HepG2 (cell line): ENCODE results near the gene UQCR11.

Source experiments
- CTCF ChIP-seq: sonication (generic); formaldehyde crosslinking; IDR thresholded peaks from 2 replicates; pipeline ENCODE4 v1.5.0; 2020; ENCODE audit warnings: mild to moderate bottlenecking, missing genetic modification reagents, moderate library complexity
- ESRRA ChIP-seq: sonication (generic); formaldehyde crosslinking; IDR thresholded peaks from 2 replicates; pipeline ENCODE4 v1.5.1; 2020; ENCODE audit warnings: mild to moderate bottlenecking, low read depth, missing genetic modification reagents
- EZH2 ChIP-seq: conservative IDR thresholded peaks from 2 replicates; pipeline ENCODE4 v1.6.1; 2012; ENCODE audit warnings: mild to moderate bottlenecking, low read depth, low read length, moderate library complexity
- HDAC2 ChIP-seq: sonication (generic); formaldehyde crosslinking; IDR thresholded peaks from 2 replicates; pipeline ENCODE4 v1.4.0; 2020; ENCODE audit warnings: missing genetic modification reagents
- MED1 ChIP-seq: sonication (generic); formaldehyde crosslinking; IDR thresholded peaks from 2 replicates; pipeline ENCODE4 v1.4.0; 2020; ENCODE audit warnings: missing genetic modification reagents
- MLX ChIP-seq: IDR thresholded peaks from 2 replicates; pipeline ENCODE4 v1.6.1; 2016
- MTF1 ChIP-seq: sonication (generic); formaldehyde crosslinking; IDR thresholded peaks from 2 replicates; pipeline ENCODE4 v1.5.0; 2020; ENCODE audit warnings: missing genetic modification reagents
- POLR2AphosphoS5 ChIP-seq: IDR thresholded peaks from 2 replicates; pipeline ENCODE4 v1.6.1; 2012; ENCODE audit warnings: low read depth, low read length
- REST ChIP-seq, 2 experiments: IDR thresholded peaks; 2 replicates each; pipeline ENCODE4 v1.6.1; 2011 to 2012; ENCODE audit warnings: low read length in 2 of 2, borderline replicate concordance in 1 of 2, low read depth in 1 of 2, mild to moderate bottlenecking in 1 of 2, moderate library complexity in 1 of 2
- SP1 ChIP-seq, 2 experiments: fragments of 450-650 bp in 1 of 2; sonication (generic) in 1 of 2; formaldehyde crosslinking in 1 of 2; IDR thresholded peaks; 2 replicates each; pipeline versions ENCODE4 v1.4.0 to v1.6.1; 2016 to 2020; ENCODE audit warnings: missing genetic modification reagents in 1 of 2
- ZNF10 ChIP-seq: sonication (generic); formaldehyde crosslinking; IDR thresholded peaks from 2 replicates; pipeline ENCODE4 v1.4.0; 2020; ENCODE audit warnings: mild to moderate bottlenecking, low read depth, missing genetic modification reagents, borderline replicate concordance
- ZNF274 ChIP-seq: sonication (generic); formaldehyde crosslinking; IDR thresholded peaks from 2 replicates; pipeline ENCODE4 v1.5.1; 2020; ENCODE audit warnings: mild to moderate bottlenecking, missing genetic modification reagents

DNA sequence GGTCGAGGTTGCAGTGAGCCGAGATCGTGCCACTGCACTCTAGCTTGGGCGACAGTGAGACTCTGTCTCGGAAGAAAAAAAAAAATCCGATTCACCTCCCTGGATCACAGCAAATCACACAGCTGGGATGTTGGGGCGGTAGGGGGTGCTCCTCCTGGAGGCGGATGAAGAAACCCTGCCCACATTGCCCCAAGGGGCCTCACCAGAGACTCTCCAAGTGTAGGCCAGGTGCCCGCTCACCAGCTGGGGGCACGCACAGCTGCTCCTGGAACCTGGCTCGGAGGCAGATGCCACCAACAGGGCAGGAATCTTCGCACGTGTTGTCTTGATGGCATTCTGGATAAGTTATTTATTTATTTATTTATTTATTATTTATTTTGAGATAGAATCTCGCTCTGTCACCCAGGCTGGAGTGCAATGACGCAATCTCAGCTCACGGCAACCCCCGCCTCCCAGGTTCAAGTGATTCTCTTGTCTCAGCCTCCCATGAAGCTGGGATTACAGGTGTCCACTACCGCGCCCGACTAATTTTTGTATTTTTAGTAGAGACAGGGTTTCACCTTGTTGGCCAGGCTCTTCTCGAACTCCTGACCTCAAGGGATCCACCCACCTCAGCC lies 3.1 kb downstream of the UQCR11 start:
- TF ChIP-seq ESRRA (CRISPR knock-in tag) (no peak), ZNF10 (CRISPR knock-in tag) (no peak), POLR2AphosphoS5 (no peak), CTCF (CRISPR knock-in tag) (no peak), ZNF274 (CRISPR knock-in tag) (no peak), SP1 (IDR thresholded peaks at IDR 0.05) (no peak), SP1 (CRISPR knock-in tag; IDR thresholded peaks at IDR 0.05) (no peak), MLX (CRISPR knock-in tag) (no peak), HDAC2 (CRISPR knock-in tag) (no peak), MED1 (CRISPR knock-in tag) (no peak), MTF1 (CRISPR knock-in tag) (no peak), REST (IDR thresholded peaks at IDR 0.05; ENCODE audit: borderline replicate concordance in 1 of 2, low read depth in 1 of 2, low read length in 2 of 2) (no peak), EZH2 (no peak)
